H9 (cell line): ENCODE data around the gene INPP4A. TPM values are rescaled to one million over a fixed set of nuclear protein-coding genes. Genes with fewer than 3 reads are reported as not detected.
A peak's percentile ranks its signal among the peaks of the same experiment; 100 is the strongest.

ENCODE experiments used
- DNase-seq: peaks from one replicate; pipeline ENCODE4 v3.0.0-alpha.2; 2017
- H2AFZ ChIP-seq: one replicate; pipeline ENCODE4 v1.6.1; 2013; ENCODE audit warnings: mild to moderate bottlenecking, low read length, control low read depth, moderate library complexity
- H2AK5ac ChIP-seq: 2 replicates; pipeline ENCODE4 v1.6.1; 2013; ENCODE audit warnings: low read length, control low read depth, mixed read lengths; ENCODE audit not compliant: insufficient read length
- H2BK120ac ChIP-seq: one replicate; pipeline ENCODE4 v1.6.1; 2013; ENCODE audit warnings: low read depth, mild to moderate bottlenecking, low read length, control low read depth, inconsistent platforms; ENCODE audit not compliant: poor library complexity, severe bottlenecking
- H2BK12ac ChIP-seq: 2 replicates; pipeline ENCODE4 v1.6.1; 2013; ENCODE audit warnings: low read length, control low read depth, mixed read lengths, low read depth; ENCODE audit not compliant: insufficient read length
- H2BK15ac ChIP-seq: 2 replicates; pipeline ENCODE4 v1.6.1; 2013; ENCODE audit warnings: low read depth, low read length, control low read depth
- H2BK20ac ChIP-seq: one replicate; pipeline ENCODE4 v1.6.1; 2013; ENCODE audit warnings: low read depth, mild to moderate bottlenecking, low read length, control low read depth, inconsistent platforms; ENCODE audit not compliant: poor library complexity, severe bottlenecking
- H2BK5ac ChIP-seq: 2 replicates; pipeline ENCODE4 v1.6.1; 2013; ENCODE audit warnings: low read length, control low read depth, mixed read lengths; ENCODE audit not compliant: insufficient read length
- H3K14ac ChIP-seq: 2 replicates; pipeline ENCODE4 v1.6.1; 2013; ENCODE audit warnings: low read length, control low read depth; ENCODE audit not compliant: insufficient read depth
- H3K18ac ChIP-seq: 2 replicates; pipeline ENCODE4 v1.6.1; 2013; ENCODE audit warnings: low read depth, mild to moderate bottlenecking, mixed read lengths, low read length, control low read depth; ENCODE audit not compliant: insufficient read length
- H3K23ac ChIP-seq: 2 replicates; pipeline ENCODE4 v1.6.1; 2013; ENCODE audit warnings: low read length, control low read depth, mixed read lengths, low read depth; ENCODE audit not compliant: insufficient read length
- H3K23me2 ChIP-seq: 2 replicates; pipeline ENCODE4 v1.6.1; 2013; ENCODE audit warnings: low read depth, mild to moderate bottlenecking, mixed read lengths, low read length, control low read depth; ENCODE audit not compliant: insufficient read length, poor library complexity, severe bottlenecking
- H3K27ac ChIP-seq: 2 replicates; pipeline ENCODE4 v1.5.1; 2013; ENCODE audit warnings: low read length, control low read depth, mixed read lengths, low read depth; ENCODE audit not compliant: insufficient read length
- H3K27me3 ChIP-seq: 2 replicates; pipeline ENCODE4 v1.6.1; 2013; ENCODE audit warnings: low read length, control low read depth, inconsistent platforms; ENCODE audit not compliant: insufficient read depth
- H3K4ac ChIP-seq: 2 replicates; pipeline ENCODE4 v1.6.1; 2013; ENCODE audit warnings: low read depth, mild to moderate bottlenecking, control low read depth, inconsistent platforms, low read length, moderate library complexity
- H3K4me1 ChIP-seq: 2 replicates; pipeline ENCODE4 v1.6.1; 2013; ENCODE audit warnings: low read length, control low read depth, inconsistent platforms; ENCODE audit not compliant: insufficient read depth
- H3K4me2 ChIP-seq: 2 replicates; pipeline ENCODE4 v1.6.1; 2013; ENCODE audit warnings: low read length, control low read depth, mixed read lengths; ENCODE audit not compliant: insufficient read length, insufficient read depth
- H3K56ac ChIP-seq: 2 replicates; pipeline ENCODE4 v1.6.1; 2013; ENCODE audit warnings: low read depth, mild to moderate bottlenecking, mixed read lengths, low read length, control low read depth; ENCODE audit not compliant: insufficient read length
- H3K79me1 ChIP-seq: 2 replicates; pipeline ENCODE4 v1.6.1; 2013; ENCODE audit warnings: low read depth, mild to moderate bottlenecking, moderate library complexity, low read length, control low read depth, inconsistent platforms; ENCODE audit not compliant: insufficient read depth, poor library complexity, severe bottlenecking
- H3K79me2 ChIP-seq: 2 replicates; pipeline ENCODE4 v1.6.1; 2013; ENCODE audit warnings: low read length, control low read depth, inconsistent platforms; ENCODE audit not compliant: insufficient read depth
- H3K9ac ChIP-seq: 2 replicates; pipeline ENCODE4 v1.6.1; 2013; ENCODE audit warnings: low read length, control low read depth, mixed read lengths; ENCODE audit not compliant: insufficient read length; ENCODE audit errors: extremely low read depth
- H3K9me3 ChIP-seq: one replicate; pipeline ENCODE4 v1.6.1; 2013; ENCODE audit warnings: low read depth, low read length, inconsistent platforms; ENCODE audit not compliant: control insufficient read depth
- H3T11ph ChIP-seq: one replicate; pipeline ENCODE4 v1.6.1; 2013; ENCODE audit warnings: mild to moderate bottlenecking, low read length, control low read depth, inconsistent platforms
- H4K20me1 ChIP-seq: one replicate; pipeline ENCODE4 v1.6.1; 2013; ENCODE audit not compliant: control insufficient read depth, insufficient read length, insufficient read depth
- H4K5ac ChIP-seq: 2 replicates; pipeline ENCODE4 v1.6.1; 2013; ENCODE audit warnings: low read depth, mild to moderate bottlenecking, mixed read lengths, low read length, control low read depth; ENCODE audit not compliant: insufficient read length
- H4K8ac ChIP-seq: replicated peaks from 2 replicates; pipeline ENCODE4 v1.6.1; 2013; ENCODE audit warnings: low read length, control low read depth, mixed read lengths, low read depth; ENCODE audit not compliant: insufficient read length
- H4K91ac ChIP-seq: 2 replicates; pipeline ENCODE4 v1.6.1; 2013; ENCODE audit warnings: low read depth, mild to moderate bottlenecking, moderate library complexity, mixed read lengths, low read length, control low read depth; ENCODE audit not compliant: insufficient read length
- H3K27ac Mint-ChIP-seq, 3 experiments: 2 replicates in 2 of 3; 3 replicates in 1 of 3; pipeline ENCODE4 v1.8.0; 2020 to 2021; ENCODE audit warnings: mixed read lengths in 3 of 3, mild to moderate bottlenecking in 1 of 3, moderate library complexity in 1 of 3
- H3K27me3 Mint-ChIP-seq: 2 replicates; pipeline ENCODE4 v1.8.0; 2021; ENCODE audit warnings: low read depth, mild to moderate bottlenecking, moderate library complexity, mixed read lengths
- H3K36me3 Mint-ChIP-seq, 3 experiments: 2 replicates in 2 of 3; 3 replicates in 1 of 3; pipeline ENCODE4 v1.8.0; 2020 to 2021; ENCODE audit warnings: low read depth in 3 of 3, mixed read lengths in 3 of 3; ENCODE audit not compliant: insufficient read depth in 1 of 3
- H3K4me1 Mint-ChIP-seq, 2 experiments: 2 replicates each; pipeline ENCODE4 v1.8.0; 2020; ENCODE audit warnings: mixed read lengths in 2 of 2
- H3K4me3 Mint-ChIP-seq, 2 experiments: 2 replicates in 1 of 2; 3 replicates in 1 of 2; pipeline ENCODE4 v1.8.0; 2020 to 2021; ENCODE audit warnings: mild to moderate bottlenecking in 2 of 2, mixed read lengths in 2 of 2, moderate library complexity in 1 of 2
- H3K9me3 Mint-ChIP-seq, 2 experiments: 2 replicates in 1 of 2; 3 replicates in 1 of 2; pipeline ENCODE4 v1.8.0; 2020; ENCODE audit warnings: mild to moderate bottlenecking in 2 of 2, mixed read lengths in 2 of 2, moderate library complexity in 1 of 2
- WGBS: extraction: QIAGEN DNeasy Blood & Tissue Kit; methylation state at CpG from one replicate; pipeline ENCODE4 v1.1.7; 2013; ENCODE audit warnings: missing lambda C conversion rate, low lambda C conversion rate, mixed read lengths; ENCODE audit not compliant: insufficient read length; ENCODE audit errors: extremely low coverage; 5-methylcytosine and 5-hydroxymethylcytosine counted together
- total RNA-seq: library from RNA; stranded (reverse); gene quantifications from 2 replicates; pipeline ENCODE4 v1.2.1, GENCODE V29; 2021
- TF ChIP-seq, protein P1 (sequence below): fragments of 200-600 bp; sonication (generic); conservative IDR thresholded peaks from 3 replicates; pipeline ENCODE4 v1.8.0; 2021; ENCODE audit warnings: antibody characterized with exemption, mild to moderate bottlenecking

The INPP4A gene
- total RNA-seq, 1 experiment from 2014 or later, result 55.2 TPM

DNA sequence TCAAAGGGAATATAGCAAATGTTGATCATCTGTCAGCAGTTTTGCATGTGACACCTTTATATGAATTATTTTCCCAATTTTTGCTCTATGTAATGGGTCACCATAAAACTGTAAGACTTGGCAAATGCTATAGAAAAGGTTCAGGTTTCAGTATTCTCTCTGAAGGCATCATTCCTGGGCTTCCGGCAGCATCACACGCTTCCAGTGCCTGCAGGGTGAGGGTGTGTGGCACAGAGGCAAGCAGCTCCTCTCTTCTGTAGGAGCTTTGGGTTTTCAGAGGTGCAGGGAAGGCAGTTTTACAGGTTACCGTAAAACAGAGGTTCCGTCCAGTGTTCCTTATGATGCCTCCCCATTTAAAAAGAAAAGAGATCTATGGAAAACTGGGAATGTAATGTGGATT is 144.8 kb downstream of the INPP4A start:
- Histone ChIP-seq H4K5ac (no peak overlapping the region), H2BK20ac (no peak overlapping the region), H3K23ac (no peak overlapping the region), H3K4ac (no peak overlapping the region), H3K14ac (no peak overlapping the region), H2BK12ac (no peak overlapping the region), H3K9ac (no peak overlapping the region), H2AFZ (no peak overlapping the region), H3K9me3 (no peaks in the 10 kb centered on the region), H3K23me2 (no peaks in the 10 kb centered on the region), H2BK120ac (no peak overlapping the region), H2BK15ac (no peak overlapping the region), H3K27ac (no peak overlapping the region), H3K56ac (no peak overlapping the region), H3K18ac (no peak overlapping the region), H3K79me2 (no peaks in the 10 kb centered on the region), H3K4me2 (no peak overlapping the region), H3K27me3 (no peaks in the 10 kb centered on the region), H2AK5ac (no peak overlapping the region), H3K79me1 (no peaks in the 10 kb centered on the region), H3T11ph (no peak overlapping the region), H4K20me1 (no peaks in the 10 kb centered on the region), H2BK5ac (no peak overlapping the region), H4K91ac (no peak overlapping the region), H3K4me1 (no peaks in the 10 kb centered on the region), H4K8ac (no peak overlapping the region)
- Mint-ChIP-seq H3K9me3 (peaks cover 4 to 6% of the 10 kb centered on the region in 2 experiments), H3K36me3 (peaks cover 10 to 43% (median 24%) of the 10 kb centered on the region in 3 experiments), H3K4me1 (no peaks in the 10 kb centered on the region), H3K4me3 (no peak overlapping the region), H3K27ac (peak overlapping the region in 1 of 3 experiments; percentile 57; a peak in 1 of 7 replicates), H3K27me3 (peaks cover 2% of the 10 kb centered on the region; the same call in 1 of the 2 replicates)
- TF ChIP-seq, protein P1, sequence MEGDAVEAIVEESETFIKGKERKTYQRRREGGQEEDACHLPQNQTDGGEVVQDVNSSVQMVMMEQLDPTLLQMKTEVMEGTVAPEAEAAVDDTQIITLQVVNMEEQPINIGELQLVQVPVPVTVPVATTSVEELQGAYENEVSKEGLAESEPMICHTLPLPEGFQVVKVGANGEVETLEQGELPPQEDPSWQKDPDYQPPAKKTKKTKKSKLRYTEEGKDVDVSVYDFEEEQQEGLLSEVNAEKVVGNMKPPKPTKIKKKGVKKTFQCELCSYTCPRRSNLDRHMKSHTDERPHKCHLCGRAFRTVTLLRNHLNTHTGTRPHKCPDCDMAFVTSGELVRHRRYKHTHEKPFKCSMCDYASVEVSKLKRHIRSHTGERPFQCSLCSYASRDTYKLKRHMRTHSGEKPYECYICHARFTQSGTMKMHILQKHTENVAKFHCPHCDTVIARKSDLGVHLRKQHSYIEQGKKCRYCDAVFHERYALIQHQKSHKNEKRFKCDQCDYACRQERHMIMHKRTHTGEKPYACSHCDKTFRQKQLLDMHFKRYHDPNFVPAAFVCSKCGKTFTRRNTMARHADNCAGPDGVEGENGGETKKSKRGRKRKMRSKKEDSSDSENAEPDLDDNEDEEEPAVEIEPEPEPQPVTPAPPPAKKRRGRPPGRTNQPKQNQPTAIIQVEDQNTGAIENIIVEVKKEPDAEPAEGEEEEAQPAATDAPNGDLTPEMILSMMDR, result no peak
- no CpG with 5 or more reads among the region's 4 CpGs for WGBS
- no peak for DNase-seq
